Muscle layer of colon (tissue), 2 donors: ENCODE data around the gene NR6A1.

Source experiments
- H3K27ac ChIP-seq: one replicate; pipeline ENCODE4 v1.7.0; 2013; ENCODE audit warnings: low read depth, mild to moderate bottlenecking, low read length, moderate library complexity
- H3K27me3 ChIP-seq, 2 donors: one replicate each; pipeline ENCODE4 v1.7.0; 2013; ENCODE audit warnings: low read length in 2 of 2, mild to moderate bottlenecking in 2 of 2; ENCODE audit not compliant: insufficient read depth in 2 of 2, control insufficient read depth in 1 of 2
- H3K36me3 ChIP-seq: one replicate; pipeline ENCODE4 v1.7.0; 2013; ENCODE audit warnings: mild to moderate bottlenecking, low read length; ENCODE audit not compliant: insufficient read depth
- H3K4me1 ChIP-seq: one replicate; pipeline ENCODE4 v1.7.0; 2013; ENCODE audit warnings: mild to moderate bottlenecking, low read length; ENCODE audit not compliant: insufficient read depth
- H3K4me3 ChIP-seq, 2 donors: one replicate each; pipeline ENCODE4 v1.7.0; 2013; ENCODE audit warnings: low read length in 2 of 2, low read depth in 1 of 2, mild to moderate bottlenecking in 1 of 2, moderate library complexity in 1 of 2
- H3K9ac ChIP-seq: one replicate; pipeline ENCODE4 v1.7.0; 2013; ENCODE audit warnings: low read length
- H3K9me3 ChIP-seq: one replicate; pipeline ENCODE4 v1.7.0; 2013; ENCODE audit warnings: mild to moderate bottlenecking, low read length
- donor health status: abdominal sarcoma.
- donor health status: Adenocarcinoma of cecum.

NR6A1 gene

DNA sequence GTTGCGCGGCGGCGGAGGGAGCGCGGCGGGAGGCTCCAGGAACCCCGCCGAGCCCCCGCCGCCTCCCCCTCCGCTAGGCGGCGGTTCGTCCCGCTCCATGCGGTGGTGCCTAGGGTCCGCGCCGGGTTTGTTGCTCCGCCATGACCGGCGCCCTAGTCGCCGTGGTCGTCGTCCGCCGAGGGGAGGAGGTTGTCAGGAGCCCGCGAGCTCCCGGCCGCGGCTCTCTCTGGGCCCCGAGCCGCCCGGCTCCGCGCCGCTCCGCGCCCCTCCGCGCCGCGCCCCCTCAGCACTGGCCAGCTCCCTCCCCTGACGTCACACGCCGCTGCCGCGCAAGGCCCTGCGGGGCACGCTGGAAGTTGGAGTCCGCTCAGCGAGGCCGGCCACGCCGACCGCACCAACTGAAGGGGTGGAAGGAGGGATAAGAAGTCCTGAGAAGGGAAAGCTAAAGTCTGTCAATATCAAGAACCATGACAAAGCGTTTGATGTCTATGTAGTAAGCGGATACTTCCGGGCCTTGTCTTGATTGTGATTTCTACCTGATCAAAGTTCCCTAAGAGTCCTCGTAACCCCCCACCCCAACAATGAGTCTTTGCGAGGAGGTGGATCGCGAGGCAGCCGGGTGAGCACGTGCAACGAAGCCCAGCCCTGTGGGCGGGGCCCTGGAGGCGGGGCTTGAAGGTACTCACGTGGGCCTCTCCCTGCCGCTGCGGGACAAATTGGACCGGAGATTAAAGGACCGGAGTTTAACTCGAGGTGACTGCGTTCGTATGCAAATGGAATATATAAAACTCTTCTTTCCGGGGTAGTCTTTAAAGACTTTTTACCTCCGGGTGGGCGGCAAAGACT lies at the start of gene NR6A1:
Gene NR6A1, minus strand, starts transcription at position 291 of the 846 bp plus-strand sequence.
- H3K9me3 ChIP-seq: no peaks in the 10 kb centered on the region
- H3K4me1 ChIP-seq: peaks cover 22% of the 10 kb centered on the region
- peak within 1 kb of the TSS; percentile 77 to 94 for H3K4me3 ChIP-seq
- H3K27me3 ChIP-seq: no peaks in the 10 kb centered on the region
- H3K9ac ChIP-seq: peak within 1 kb of the TSS; percentile 51
- peak within 1 kb of the TSS; percentile 80 for H3K27ac ChIP-seq
- no peaks in the 10 kb centered on the region for H3K36me3 ChIP-seq

DNA sequence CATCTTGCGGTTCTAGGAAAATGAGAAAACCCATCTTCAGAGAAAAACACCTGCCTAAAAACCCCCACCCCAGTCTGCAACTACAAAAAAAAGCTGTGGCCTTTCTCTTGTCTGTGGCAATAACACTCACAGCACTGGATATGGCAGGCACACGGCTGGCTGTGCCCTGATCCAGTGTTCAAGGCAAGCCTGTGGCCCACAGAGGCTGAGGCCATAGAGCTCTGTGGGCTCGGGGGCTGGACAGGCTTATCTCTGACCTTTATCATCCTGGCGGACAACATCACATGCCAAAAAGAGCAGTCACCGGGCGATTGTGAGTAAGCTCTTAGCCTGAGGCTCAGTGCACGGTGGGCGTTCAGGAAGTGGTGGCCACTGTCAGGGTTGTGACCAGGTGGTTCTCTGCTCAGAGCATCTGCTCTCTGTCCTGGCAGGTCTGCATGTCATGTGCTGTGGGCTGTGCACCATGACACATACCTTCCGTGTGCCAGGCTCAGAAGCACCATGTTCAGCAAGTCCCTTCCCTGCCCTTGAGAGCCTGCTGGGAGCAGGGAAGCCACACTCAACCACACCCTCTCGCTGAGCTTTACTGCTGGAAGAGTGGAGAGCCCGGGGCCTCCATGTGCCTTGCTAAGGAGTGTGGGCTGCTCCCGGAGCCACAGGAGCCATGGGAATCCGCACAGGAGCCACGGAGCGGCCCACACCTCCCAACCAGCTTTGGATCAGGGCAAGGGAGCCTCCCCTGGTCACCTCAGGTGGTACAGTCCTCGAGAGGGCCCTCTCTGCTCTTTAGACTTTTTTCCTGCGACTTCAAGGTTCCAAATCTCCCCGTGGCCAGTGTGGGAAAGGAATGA lies 47.5 kb upstream of the NR6A1 start:
- Histone ChIP-seq H3K27ac (no peak overlapping the region), H3K9ac (no peak overlapping the region), H3K4me1 (peaks cover 16% of the 10 kb centered on the region), H3K4me3 (no peak overlapping the region), H3K27me3 (no peaks in the 10 kb centered on the region), H3K9me3 (no peaks in the 10 kb centered on the region), H3K36me3 (no peaks in the 10 kb centered on the region)

DNA sequence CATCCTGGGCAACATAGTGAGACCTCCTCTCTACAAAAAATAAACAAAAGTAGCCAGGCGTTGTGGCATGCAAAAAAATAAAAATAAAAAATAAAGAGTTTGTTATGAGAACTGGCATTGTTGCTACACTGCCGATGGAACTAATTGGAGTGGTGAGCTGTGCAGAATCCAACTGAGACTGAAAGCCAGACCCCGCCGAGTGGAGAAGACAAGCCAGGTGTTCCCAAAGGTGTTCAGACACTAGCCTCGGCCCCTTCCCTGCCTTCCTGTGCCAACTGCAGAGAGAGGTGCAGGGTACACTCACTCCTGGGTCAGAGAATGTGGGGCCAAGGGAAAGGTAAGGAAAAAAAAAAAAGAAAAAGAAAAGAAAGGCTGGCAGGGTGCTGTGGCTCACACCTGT lies 44.5 kb upstream of the NR6A1 start:
- Histone ChIP-seq H3K9me3 (no peaks in the 10 kb centered on the region), H3K4me1 (peaks cover 37% of the 10 kb centered on the region), H3K36me3 (no peaks in the 10 kb centered on the region), H3K27ac (no peak overlapping the region), H3K27me3 (no peaks in the 10 kb centered on the region), H3K9ac (no peak overlapping the region), H3K4me3 (no peak overlapping the region)

DNA sequence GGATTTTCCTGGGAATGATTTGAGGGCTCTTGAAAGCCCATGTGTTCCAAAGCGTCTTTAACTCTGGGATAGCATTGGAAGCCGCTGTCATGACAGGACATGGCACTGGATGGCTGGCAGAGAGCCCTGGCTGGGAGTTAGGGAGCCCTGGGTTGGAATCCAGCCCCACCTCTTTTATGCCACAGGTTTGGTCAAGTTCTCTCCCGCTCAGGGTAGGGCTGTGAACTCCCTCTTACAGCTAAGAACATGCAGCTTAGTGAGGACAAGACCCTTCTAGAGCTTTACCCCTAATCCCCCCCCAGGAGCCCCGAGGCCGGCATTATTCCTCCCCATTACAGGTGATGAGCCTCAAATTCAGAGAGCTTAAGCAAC lies 43.0 kb upstream of the NR6A1 start:
- Histone ChIP-seq H3K4me1 (peaks cover 41% of the 10 kb centered on the region), H3K27ac (peak overlapping the region; percentile 21)

DNA sequence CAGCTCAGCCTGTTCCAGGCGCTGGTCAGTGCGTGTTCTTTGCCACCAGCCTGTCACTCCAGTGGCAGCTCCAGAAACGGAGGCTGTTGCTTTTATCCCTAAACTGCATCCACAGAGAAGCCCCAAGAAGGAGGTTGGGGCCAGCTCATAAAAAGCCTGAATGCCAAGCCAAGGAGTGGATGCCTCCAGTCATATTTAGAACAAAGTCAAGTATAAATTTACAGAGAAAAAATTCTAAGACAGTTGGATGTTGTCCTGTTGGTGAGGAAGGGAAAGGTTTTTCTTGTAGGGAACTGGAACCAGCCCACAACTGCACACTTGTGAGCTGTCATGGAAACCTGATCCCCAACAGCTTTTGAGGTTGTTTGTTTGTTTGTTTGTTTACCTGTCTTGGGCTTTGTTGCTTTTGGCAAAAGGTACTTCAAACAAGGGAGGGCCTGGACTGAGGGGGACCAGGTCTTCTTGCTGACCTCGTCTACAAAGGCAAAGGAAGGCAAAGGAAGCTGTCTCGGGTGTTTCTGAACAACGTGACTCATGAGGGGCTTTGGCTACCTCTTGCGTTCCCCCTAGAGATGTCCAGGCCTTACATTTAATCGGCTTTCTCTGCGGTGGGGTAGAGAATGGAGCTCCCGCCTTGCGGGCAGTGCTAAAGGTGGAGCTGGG lies 42.5 kb upstream of the NR6A1 start:
- Histone ChIP-seq H3K4me1 (peaks cover 41% of the 10 kb centered on the region), H3K27ac (peak overlapping the region; percentile 83), H3K4me3 (no peak overlapping the region), H3K9me3 (no peaks in the 10 kb centered on the region), H3K9ac (peak overlapping the region; percentile 11), H3K36me3 (no peaks in the 10 kb centered on the region), H3K27me3 (no peaks in the 10 kb centered on the region)

More for the DNA sequence above, 43.0 kb upstream of the NR6A1 start:
- Histone ChIP-seq H3K36me3 (no peaks in the 10 kb centered on the region), H3K27me3 (no peaks in the 10 kb centered on the region), H3K4me3 (no peak overlapping the region), H3K9me3 (no peaks in the 10 kb centered on the region), H3K9ac (no peak overlapping the region)

DNA sequence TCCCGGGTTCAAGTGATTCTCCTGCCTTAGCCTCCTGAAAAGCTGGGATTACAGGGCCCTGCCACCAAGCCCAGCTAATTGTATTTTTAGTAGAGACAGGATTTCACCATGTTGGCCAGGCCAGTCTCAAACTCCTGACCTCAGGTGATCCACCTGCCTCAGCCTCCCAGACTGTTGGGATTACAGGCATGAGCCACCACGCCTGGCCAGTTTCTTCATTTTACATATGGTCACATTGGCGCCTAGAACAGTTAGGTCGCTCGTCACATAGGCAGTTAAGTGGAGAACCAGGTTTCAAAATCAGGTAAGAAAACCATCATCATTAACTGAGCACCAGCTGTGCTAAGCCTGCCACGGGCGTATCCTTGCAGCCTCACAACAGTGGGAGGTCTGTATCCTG lies 41.9 kb upstream of the NR6A1 start:
- Histone ChIP-seq H3K4me3 (no peak overlapping the region), H3K27me3 (no peaks in the 10 kb centered on the region), H3K9ac (peak overlapping the region; percentile 11), H3K9me3 (no peaks in the 10 kb centered on the region), H3K4me1 (peaks cover 41% of the 10 kb centered on the region), H3K27ac (peak overlapping the region; percentile 83), H3K36me3 (no peaks in the 10 kb centered on the region)

DNA sequence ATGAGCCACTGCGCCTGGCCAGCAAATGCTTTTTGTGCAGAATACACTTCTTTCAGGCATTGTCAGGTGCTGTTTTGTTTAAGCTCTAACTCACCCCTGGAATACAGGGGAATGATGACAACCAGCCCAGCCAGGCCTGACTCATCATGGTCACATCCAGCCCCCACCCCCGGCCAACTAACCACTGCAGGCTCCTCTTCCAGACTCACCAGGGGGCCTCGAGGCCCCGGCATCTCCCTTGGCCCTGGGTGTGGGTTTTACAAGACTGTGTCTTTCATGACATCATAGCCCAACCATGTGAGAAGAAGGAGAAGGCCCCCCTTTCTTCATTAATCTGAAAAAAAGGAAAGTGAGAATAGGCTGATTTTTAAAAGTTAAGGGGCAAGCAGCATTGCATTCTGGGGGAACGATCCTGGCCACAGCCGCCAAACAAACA lies 41.3 kb upstream of the NR6A1 start:
- Histone ChIP-seq H3K27ac (peak overlapping the region; percentile 83), H3K9ac (peak overlapping the region; percentile 11), H3K9me3 (no peaks in the 10 kb centered on the region), H3K4me3 (no peak overlapping the region), H3K4me1 (peaks cover 41% of the 10 kb centered on the region), H3K27me3 (no peaks in the 10 kb centered on the region), H3K36me3 (no peaks in the 10 kb centered on the region)

DNA sequence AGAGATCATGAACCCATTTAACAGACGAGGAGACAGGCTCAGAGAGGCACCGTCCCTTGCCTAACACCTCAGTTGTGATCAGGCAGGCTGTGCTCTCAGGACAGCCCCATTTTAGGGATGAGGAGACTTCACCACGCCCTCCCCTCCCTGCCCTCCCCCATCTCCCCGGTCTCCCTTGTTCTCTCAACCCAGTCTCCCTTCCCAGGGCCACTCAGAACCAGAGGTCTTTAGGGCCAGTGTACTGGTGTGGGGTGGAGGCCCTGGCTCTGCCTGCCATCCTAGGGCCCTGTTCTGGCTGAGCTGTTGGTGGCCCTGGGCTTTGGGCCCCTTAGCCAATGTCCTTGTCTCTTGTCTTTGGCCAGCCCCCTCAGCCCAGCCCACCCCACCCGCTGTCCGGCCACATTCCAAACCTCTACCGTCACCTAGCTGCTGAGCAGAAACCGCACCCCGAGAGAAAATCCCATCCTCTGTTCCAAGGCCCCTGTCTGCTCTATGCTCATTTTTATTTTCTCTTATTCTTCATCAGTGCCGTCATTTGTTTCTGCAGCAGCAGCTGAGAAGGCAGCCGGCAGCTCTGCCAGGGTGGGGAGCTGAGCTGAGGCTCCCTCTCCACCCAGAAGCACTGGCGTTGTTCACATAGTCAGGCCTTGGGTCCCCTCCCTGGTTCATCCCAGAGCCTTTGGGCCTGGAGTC lies 39.7 kb upstream of the NR6A1 start:
- Histone ChIP-seq H3K27me3 (no peaks in the 10 kb centered on the region), H3K27ac (peak overlapping the region; percentile 83), H3K4me3 (peak overlapping the region in 1 of 2 donors; percentile 14), H3K9me3 (no peaks in the 10 kb centered on the region), H3K36me3 (no peaks in the 10 kb centered on the region), H3K4me1 (peaks cover 41% of the 10 kb centered on the region), H3K9ac (peak overlapping the region; percentile 27)

DNA sequence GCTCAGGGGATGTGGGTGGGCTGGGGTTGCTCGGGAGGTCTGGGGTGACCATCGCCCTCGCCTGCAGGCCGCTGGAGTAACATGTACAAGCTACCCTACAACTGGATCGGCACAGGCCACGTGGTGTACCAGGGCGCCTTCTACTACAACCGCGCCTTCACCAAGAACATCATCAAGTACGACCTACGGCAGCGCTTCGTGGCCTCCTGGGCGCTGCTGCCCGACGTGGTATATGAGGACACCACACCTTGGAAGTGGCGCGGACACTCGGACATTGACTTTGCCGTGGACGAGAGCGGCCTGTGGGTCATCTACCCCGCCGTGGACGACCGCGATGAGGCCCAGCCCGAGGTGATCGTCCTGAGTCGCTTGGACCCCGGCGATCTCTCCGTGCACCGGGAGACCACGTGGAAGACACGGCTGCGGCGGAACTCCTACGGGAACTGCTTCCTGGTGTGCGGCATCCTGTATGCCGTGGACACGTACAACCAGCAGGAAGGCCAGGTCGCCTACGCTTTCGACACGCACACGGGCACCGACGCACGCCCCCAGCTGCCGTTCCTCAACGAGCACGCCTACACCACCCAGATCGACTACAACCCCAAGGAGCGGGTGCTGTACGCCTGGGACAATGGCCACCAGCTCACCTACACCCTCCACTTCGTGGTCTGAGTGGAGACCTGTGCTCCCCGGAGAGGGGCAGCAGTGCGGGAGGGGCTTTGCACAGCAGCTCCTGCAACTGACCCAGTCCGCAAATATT lies 38.8 kb upstream of the NR6A1 start:
- H3K36me3 ChIP-seq: no peaks in the 10 kb centered on the region
- no peak overlapping the region for H3K4me3 ChIP-seq
- H3K27ac ChIP-seq: peak overlapping the region; percentile 83

DNA sequence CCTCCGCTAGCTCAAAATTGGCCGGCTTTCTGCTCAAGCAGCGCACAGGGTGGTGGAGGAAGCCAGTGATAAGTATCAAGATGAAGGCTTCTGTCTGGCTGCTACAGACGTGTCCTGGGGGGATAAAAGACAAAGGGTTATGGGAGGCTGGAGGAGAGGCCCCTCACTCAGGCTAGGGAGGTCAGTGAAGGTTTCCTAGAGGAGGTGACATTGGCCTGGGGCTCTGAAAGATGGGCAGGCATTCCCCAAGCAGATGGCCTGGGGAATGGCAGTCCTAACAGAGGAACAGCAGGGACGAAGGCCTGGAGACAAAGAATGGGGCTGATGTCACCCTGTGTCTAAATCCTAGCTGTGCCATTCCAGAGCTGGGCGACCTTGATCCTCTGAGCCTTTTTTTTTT lies 38.1 kb upstream of the NR6A1 start:
- Histone ChIP-seq H3K27ac (no peak overlapping the region), H3K36me3 (no peaks in the 10 kb centered on the region), H3K9ac (no peak overlapping the region), H3K27me3 (no peaks in the 10 kb centered on the region), H3K9me3 (no peaks in the 10 kb centered on the region), H3K4me3 (no peak overlapping the region), H3K4me1 (peaks cover 38% of the 10 kb centered on the region)

More for the DNA sequence above, 38.8 kb upstream of the NR6A1 start:
- Histone ChIP-seq H3K27me3 (no peaks in the 10 kb centered on the region), H3K9ac (no peak overlapping the region), H3K9me3 (no peaks in the 10 kb centered on the region), H3K4me1 (peaks cover 41% of the 10 kb centered on the region)
